Neuronal stem cell (in vitro differentiated cells): ENCODE measurements around the gene CYP27A1.

Experiments
- DNase-seq: peaks from one replicate; pipeline ENCODE4 v3.0.0-alpha.2; 2013; ENCODE audit warnings: low spot score
- H2AFZ ChIP-seq: one replicate; pipeline ENCODE4 v1.6.1; 2013; ENCODE audit warnings: mild to moderate bottlenecking, low read length, inconsistent platforms
- H2AK5ac ChIP-seq: 2 replicates; pipeline ENCODE4 v1.6.1; 2013; ENCODE audit warnings: low read depth, mild to moderate bottlenecking, inconsistent platforms, low read length, moderate library complexity, mixed read lengths
- H2BK120ac ChIP-seq: 2 replicates; pipeline ENCODE4 v1.6.1; 2013; ENCODE audit warnings: low read depth, mild to moderate bottlenecking, inconsistent platforms, low read length, moderate library complexity, mixed read lengths
- H2BK12ac ChIP-seq: one replicate; pipeline ENCODE4 v1.6.1; 2013; ENCODE audit warnings: low read length, inconsistent platforms
- H2BK15ac ChIP-seq: 2 replicates; pipeline ENCODE4 v1.6.1; 2013; ENCODE audit warnings: mild to moderate bottlenecking, low read length, inconsistent platforms, mixed read lengths
- H2BK5ac ChIP-seq: one replicate; pipeline ENCODE4 v1.6.1; 2013; ENCODE audit warnings: inconsistent platforms, mild to moderate bottlenecking, low read length, moderate library complexity
- H3K14ac ChIP-seq: one replicate; pipeline ENCODE4 v1.6.1; 2013; ENCODE audit warnings: low read length, inconsistent platforms
- H3K18ac ChIP-seq: 2 replicates; pipeline ENCODE4 v1.6.1; 2013; ENCODE audit warnings: low read length, inconsistent platforms
- H3K23ac ChIP-seq: 2 replicates; pipeline ENCODE4 v1.6.1; 2013; ENCODE audit warnings: low read depth, mild to moderate bottlenecking, mixed read lengths, low read length, inconsistent platforms; ENCODE audit not compliant: poor library complexity
- H3K27ac ChIP-seq: replicated peaks from 3 replicates; pipeline ENCODE4 v1.5.1; 2013; ENCODE audit warnings: low read length, inconsistent platforms
- H3K27me3 ChIP-seq, 3 experiments: 2 replicates each; pipeline ENCODE4 v1.6.1; 2013; ENCODE audit warnings: low read length in 3 of 3, mild to moderate bottlenecking in 2 of 3, inconsistent platforms in 1 of 3, low read depth in 1 of 3, mixed read lengths in 1 of 3, moderate library complexity in 1 of 3; ENCODE audit not compliant: control insufficient read depth in 3 of 3, insufficient read depth in 3 of 3
- H3K36me3 ChIP-seq, 2 donors: replicated peaks in 1 of 2; 2 replicates each; pipeline ENCODE4 v1.6.1; 2013; ENCODE audit warnings: low read length in 2 of 2; ENCODE audit not compliant: control insufficient read depth in 2 of 2, insufficient read depth in 2 of 2
- H3K4ac ChIP-seq: 2 replicates; pipeline ENCODE4 v1.6.1; 2013; ENCODE audit warnings: inconsistent platforms, mild to moderate bottlenecking, low read length, moderate library complexity
- H3K4me1 ChIP-seq, 2 donors: 1 replicate in 1 of 2; 2 replicates in 1 of 2; pipeline ENCODE4 v1.6.1; 2013; ENCODE audit warnings: low read length in 2 of 2, low read depth in 1 of 2; ENCODE audit not compliant: control insufficient read depth in 2 of 2, insufficient read depth in 1 of 2
- H3K4me2 ChIP-seq: one replicate; pipeline ENCODE4 v1.6.1; 2013; ENCODE audit warnings: mild to moderate bottlenecking, low read length, inconsistent platforms; ENCODE audit not compliant: insufficient read depth, poor library complexity, severe bottlenecking
- H3K4me3 ChIP-seq, 2 donors: 2 replicates each; pipeline ENCODE4 v1.5.1; 2013; ENCODE audit warnings: low read length in 2 of 2, mild to moderate bottlenecking in 2 of 2, inconsistent platforms in 1 of 2, moderate library complexity in 1 of 2
- H3K79me1 ChIP-seq: one replicate; pipeline ENCODE4 v1.6.1; 2013; ENCODE audit warnings: low read depth, mild to moderate bottlenecking, inconsistent platforms, low read length, moderate library complexity
- H3K9ac ChIP-seq: one replicate; pipeline ENCODE4 v1.6.1; 2013; ENCODE audit warnings: mild to moderate bottlenecking, low read depth, low read length, inconsistent platforms; ENCODE audit not compliant: poor library complexity
- H3K9me3 ChIP-seq, 2 donors: replicated peaks in 1 of 2; 2 replicates each; pipeline versions ENCODE3 to v1.6.1; 2013; ENCODE audit warnings: low read length in 2 of 2, mild to moderate bottlenecking in 2 of 2, inconsistent platforms in 1 of 2, low read depth in 1 of 2, mixed read lengths in 1 of 2, moderate library complexity in 1 of 2; ENCODE audit not compliant: control insufficient read depth in 2 of 2, insufficient read depth in 1 of 2
- H4K8ac ChIP-seq: one replicate; pipeline ENCODE4 v1.6.1; 2013; ENCODE audit warnings: low read depth, mild to moderate bottlenecking, inconsistent platforms, low read length, moderate library complexity
- H4K91ac ChIP-seq: one replicate; pipeline ENCODE4 v1.6.1; 2013; ENCODE audit warnings: low read length, low read depth, mild to moderate bottlenecking, inconsistent platforms; ENCODE audit not compliant: poor library complexity
- WGBS, 2 donors: extraction: QIAGEN DNeasy Blood & Tissue Kit; methylation state at CpG; one replicate each; pipeline ENCODE4 v1.1.7; 2013; ENCODE audit warnings: missing lambda C conversion rate in 2 of 2, mixed read lengths in 1 of 2; ENCODE audit not compliant: insufficient read length in 2 of 2, insufficient replicate concordance in 1 of 2; ENCODE audit errors: extremely low coverage in 2 of 2; 5-methylcytosine and 5-hydroxymethylcytosine counted together

The CYP27A1 gene

DNA sequence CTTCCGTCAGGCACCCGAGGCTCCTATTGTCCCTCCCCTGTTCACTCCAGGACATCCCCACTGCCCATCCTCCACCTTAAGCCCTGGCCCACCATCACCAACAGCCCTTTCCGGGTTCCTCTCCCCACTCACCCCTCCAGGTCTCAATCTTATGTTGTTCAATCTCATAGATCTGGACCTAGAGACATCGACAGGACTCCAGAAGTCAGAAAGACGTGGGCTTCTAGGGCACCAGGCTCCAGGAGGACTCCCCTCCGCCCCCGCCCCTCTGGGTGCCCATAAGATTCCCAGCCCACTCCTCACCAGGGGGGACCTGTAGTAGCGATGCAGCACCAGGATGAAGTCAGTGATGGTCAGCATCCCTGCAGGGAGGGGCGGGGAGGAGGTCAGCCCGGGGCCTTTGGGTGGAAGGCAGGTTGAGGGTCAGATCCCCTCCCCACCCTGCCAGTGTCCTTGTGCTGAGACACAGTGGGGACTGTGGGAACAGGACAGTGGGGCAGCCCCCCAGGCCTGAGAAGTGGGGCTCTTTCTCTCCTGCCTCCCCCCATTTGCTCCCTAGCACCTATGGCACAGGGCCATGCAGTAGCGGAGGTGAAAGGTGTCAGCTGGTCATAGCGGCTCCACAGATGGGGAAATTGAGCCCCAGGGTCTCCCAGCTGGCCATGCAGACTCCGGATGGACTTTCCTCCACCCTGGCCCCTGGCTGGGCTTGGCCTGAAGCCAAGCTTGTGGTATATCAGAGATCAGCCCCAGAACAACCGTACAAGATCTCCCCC is 45.9 kb downstream of the CYP27A1 start:
- Histone ChIP-seq H3K4me1 (peaks cover 0 to 3% of the 10 kb centered on the region in 2 donors), H3K27ac (no peak overlapping the region), H3K4ac (no peak overlapping the region), H3K4me2 (no peak overlapping the region), H3K14ac (no peak overlapping the region), H3K9me3 (no peaks in the 10 kb centered on the region), H3K36me3 (no peaks in the 10 kb centered on the region), H2BK12ac (no peak overlapping the region), H2AFZ (no peak overlapping the region), H3K23ac (peak overlapping the region; percentile 44), H3K79me1 (no peaks in the 10 kb centered on the region), H4K8ac (no peak overlapping the region), H3K27me3 (peaks cover 0 to 36% (median 0%) of the 10 kb centered on the region in 3 experiments), H3K9ac (no peak overlapping the region), H2AK5ac (no peak overlapping the region), H3K4me3 (no peak overlapping the region), H3K18ac (peak overlapping the region; percentile 78), H4K91ac (no peak overlapping the region), H2BK120ac (no peak overlapping the region), H2BK15ac (no peak overlapping the region), H2BK5ac (no peak overlapping the region)
- no peak for DNase-seq
- no CpG with 5 or more reads among the region's 14 CpGs for WGBS, 2 donors

DNA sequence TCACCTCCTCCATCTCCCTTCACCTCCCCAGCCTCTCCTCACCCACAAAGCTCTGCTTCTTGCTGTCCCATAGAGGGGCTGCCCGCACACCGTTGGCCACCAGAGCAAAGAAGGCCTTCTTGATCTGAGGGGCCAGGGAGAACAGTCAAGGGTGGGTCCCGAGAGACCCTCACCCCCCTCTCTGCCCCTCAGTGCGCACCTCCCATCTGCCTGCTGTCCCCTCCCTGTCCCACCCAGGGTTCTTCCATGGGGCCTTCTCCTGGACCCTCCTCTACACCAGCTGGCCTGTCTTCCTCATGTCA is 46.5 kb downstream of the CYP27A1 start:
- Histone ChIP-seq H3K4me2 (no peak overlapping the region), H4K91ac (no peak overlapping the region), H2BK120ac (no peak overlapping the region), H2BK5ac (no peak overlapping the region), H3K27me3 (peaks cover 0 to 37% (median 0%) of the 10 kb centered on the region in 3 experiments), H3K9me3 (no peaks in the 10 kb centered on the region), H2BK15ac (peak overlapping the region; percentile 43), H2AFZ (no peak overlapping the region), H3K9ac (no peak overlapping the region), H3K18ac (peak overlapping the region; percentile 40), H3K23ac (peak overlapping the region; percentile 44), H2AK5ac (no peak overlapping the region), H3K27ac (no peak overlapping the region), H3K79me1 (no peaks in the 10 kb centered on the region), H4K8ac (no peak overlapping the region), H3K14ac (no peak overlapping the region), H2BK12ac (no peak overlapping the region), H3K4ac (no peak overlapping the region), H3K36me3 (no peaks in the 10 kb centered on the region), H3K4me3 (no peak overlapping the region), H3K4me1 (peaks cover 0 to 3% of the 10 kb centered on the region in 2 donors)
- WGBS, 2 donors, result no CpG with 5 or more reads among the region's 4 CpGs
- no peak for DNase-seq

DNA sequence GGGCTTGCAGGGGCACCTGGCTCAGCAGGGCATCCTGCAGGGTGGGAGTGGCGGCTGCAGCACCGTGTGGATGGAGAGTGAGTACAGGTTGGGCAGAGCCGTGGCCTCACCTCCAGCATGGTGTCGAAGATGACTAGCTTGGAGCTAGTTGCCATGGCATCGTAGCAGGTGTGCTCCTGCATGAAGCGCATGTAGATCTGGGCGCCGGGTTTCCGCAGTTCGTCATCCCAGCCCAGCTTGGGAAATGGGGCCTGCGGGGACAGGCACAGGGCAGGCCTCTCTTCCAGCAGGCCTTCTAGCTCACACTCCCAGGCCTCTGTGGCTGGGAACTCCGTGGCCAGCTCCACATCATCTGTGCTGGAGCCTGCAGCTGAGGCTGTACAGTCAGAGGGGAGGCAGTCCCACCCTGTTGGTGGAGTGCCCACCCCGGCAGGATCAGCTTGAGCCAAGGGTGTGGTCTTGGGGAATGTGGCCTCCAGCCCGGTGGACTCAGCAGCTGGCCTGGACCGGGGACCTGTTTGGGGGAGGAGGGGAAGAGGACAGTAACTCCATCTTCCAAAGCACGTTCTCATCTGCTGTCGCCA is 48.0 kb downstream of the CYP27A1 start:
- Histone ChIP-seq H3K23ac (peak overlapping the region; percentile 11), H3K18ac (no peak overlapping the region), H3K9me3 (no peaks in the 10 kb centered on the region), H3K4me1 (peaks cover 0 to 3% of the 10 kb centered on the region in 2 donors), H3K4me3 (no peak overlapping the region), H4K91ac (no peak overlapping the region), H3K79me1 (no peaks in the 10 kb centered on the region), H3K9ac (peak overlapping the region; percentile 5), H3K14ac (peak overlapping the region; percentile 60), H2BK15ac (no peak overlapping the region), H2AFZ (no peak overlapping the region), H3K27ac (no peak overlapping the region), H2BK12ac (no peak overlapping the region), H2BK5ac (no peak overlapping the region), H3K4ac (no peak overlapping the region), H2AK5ac (no peak overlapping the region), H2BK120ac (no peak overlapping the region), H3K36me3 (no peaks in the 10 kb centered on the region), H3K27me3 (peaks cover 0 to 48% (median 0%) of the 10 kb centered on the region in 3 experiments), H4K8ac (no peak overlapping the region), H3K4me2 (no peak overlapping the region)
- no CpG with 5 or more reads among the region's 17 CpGs for WGBS, 2 donors
- no peak for DNase-seq

DNA sequence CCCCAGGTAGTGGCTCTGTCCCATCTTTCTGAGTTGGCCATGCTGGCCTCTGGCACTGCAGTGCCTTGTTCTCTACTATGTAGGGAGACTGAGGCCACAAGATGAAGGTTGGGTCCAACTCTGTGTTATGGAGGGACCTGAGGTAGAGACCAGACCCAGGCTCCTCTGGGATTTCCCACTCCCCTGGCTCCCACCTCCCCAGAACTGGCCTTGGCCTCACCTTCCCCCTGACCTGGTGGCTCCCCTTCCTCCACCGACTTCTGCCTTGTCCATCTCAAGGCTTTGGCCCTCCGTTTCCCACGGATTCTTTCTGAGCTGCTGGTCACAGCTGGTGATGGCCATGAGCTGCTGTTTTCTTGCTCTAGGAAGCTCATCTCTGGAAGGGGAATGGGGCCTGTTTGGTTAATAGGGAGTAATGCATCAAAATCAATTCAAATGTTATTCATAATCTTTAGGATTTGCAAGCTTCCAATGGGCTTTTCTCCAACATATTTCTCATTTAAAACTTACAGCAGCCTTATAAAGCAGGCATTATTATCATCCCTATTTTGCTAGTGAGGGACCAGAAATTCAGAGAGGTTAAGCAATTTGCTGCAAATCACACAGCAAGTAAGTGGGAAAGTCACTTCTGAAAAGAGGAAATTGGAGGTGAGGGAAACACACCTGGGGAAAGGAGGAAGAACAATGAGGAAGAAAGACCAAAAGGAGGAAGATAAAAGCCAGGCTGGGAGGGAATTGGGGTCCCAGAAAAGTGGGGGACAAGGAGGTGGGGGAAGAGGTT is 48.8 kb downstream of the CYP27A1 start:
- Histone ChIP-seq H3K4me2 (no peak overlapping the region), H3K27ac (no peak overlapping the region), H2BK5ac (no peak overlapping the region), H2BK120ac (no peak overlapping the region), H2AK5ac (no peak overlapping the region), H2BK15ac (no peak overlapping the region), H3K23ac (no peak overlapping the region), H4K8ac (no peak overlapping the region), H3K4me1 (peaks cover 0 to 3% of the 10 kb centered on the region in 2 donors), H3K18ac (no peak overlapping the region), H3K14ac (peak overlapping the region; percentile 60), H3K4me3 (no peak overlapping the region), H3K36me3 (no peaks in the 10 kb centered on the region), H3K79me1 (no peaks in the 10 kb centered on the region), H2AFZ (no peak overlapping the region), H3K4ac (no peak overlapping the region), H3K9ac (peak overlapping the region; percentile 5), H3K27me3 (peaks cover 0 to 55% (median 0%) of the 10 kb centered on the region in 3 experiments), H3K9me3 (no peaks in the 10 kb centered on the region), H2BK12ac (no peak overlapping the region), H4K91ac (no peak overlapping the region)
- whole genome bisulfite sequencing, 2 donors, result no CpG with 5 or more reads among the region's 3 CpGs
- DNase-seq, result no peak
